Subcutaneous adipose tissue (tissue), 4 donors: ENCODE data around the gene MEAF6. TPM values are rescaled to one million over a fixed set of nuclear protein-coding genes. Genes with fewer than 3 reads are reported as not detected.

Source experiments
- small RNA-seq: library from RNA; depleted of rRNA; stranded (forward); fragments of <200 nt; gene quantifications from one replicate; pipeline ENCODE3, GENCODE V24; 2016
- total RNA-seq, 4 donors: library from RNA; depleted of rRNA; stranded (reverse); fragments of >200 nt; gene quantifications; one replicate each; pipeline ENCODE4 v1.1.0, GENCODE V29; 2016
- TF ChIP-seq, protein P1 (sequence below): fragments of 450-650 bp; IDR thresholded peaks from one replicate; pipeline ENCODE4 v1.5.1; 2016; ENCODE audit warnings: low read depth, mild to moderate bottlenecking, control low read depth, antibody characterized with exemption, moderate library complexity

MEAF6 gene
- total RNA-seq, 4 donors from 2014 or later = 48.3 to 60.8 (median 56.1) TPM

- TF ChIP-seq, protein P1, sequence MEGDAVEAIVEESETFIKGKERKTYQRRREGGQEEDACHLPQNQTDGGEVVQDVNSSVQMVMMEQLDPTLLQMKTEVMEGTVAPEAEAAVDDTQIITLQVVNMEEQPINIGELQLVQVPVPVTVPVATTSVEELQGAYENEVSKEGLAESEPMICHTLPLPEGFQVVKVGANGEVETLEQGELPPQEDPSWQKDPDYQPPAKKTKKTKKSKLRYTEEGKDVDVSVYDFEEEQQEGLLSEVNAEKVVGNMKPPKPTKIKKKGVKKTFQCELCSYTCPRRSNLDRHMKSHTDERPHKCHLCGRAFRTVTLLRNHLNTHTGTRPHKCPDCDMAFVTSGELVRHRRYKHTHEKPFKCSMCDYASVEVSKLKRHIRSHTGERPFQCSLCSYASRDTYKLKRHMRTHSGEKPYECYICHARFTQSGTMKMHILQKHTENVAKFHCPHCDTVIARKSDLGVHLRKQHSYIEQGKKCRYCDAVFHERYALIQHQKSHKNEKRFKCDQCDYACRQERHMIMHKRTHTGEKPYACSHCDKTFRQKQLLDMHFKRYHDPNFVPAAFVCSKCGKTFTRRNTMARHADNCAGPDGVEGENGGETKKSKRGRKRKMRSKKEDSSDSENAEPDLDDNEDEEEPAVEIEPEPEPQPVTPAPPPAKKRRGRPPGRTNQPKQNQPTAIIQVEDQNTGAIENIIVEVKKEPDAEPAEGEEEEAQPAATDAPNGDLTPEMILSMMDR = no peak
Observed at GRCh38 chr1:37448185-37448584, 66.4 kb downstream of the MEAF6 start.

- TF ChIP-seq, protein P1 = no peak
Observed at GRCh38 chr1:37446874-37447273, 67.7 kb downstream of the MEAF6 start.

GRCh38 chr1:37442644-37443043 lies 71.9 kb downstream of the MEAF6 start:
- TF ChIP-seq, protein P1 = no peak

Small RNA genes lying within 50 kb of the gene (small RNA-seq; reads per million reads assigned to genes)
- gene AL034379.1 (not detected), gene MIR5581 (not detected)

Other genes with a start within 250 kb of the MEAF6 start
- 10 to 100 TPM in 1 of 4 donors, 1 to 10 TPM in 3; 3.2 to 17.3 (median 5.3) TPM for gene ZC3H12A, start 40.2 kb downstream of the MEAF6 start, total RNA-seq
- gene SNIP1, start 39.5 kb upstream of the MEAF6 start, total RNA-seq = 10 to 100 TPM in 3 of 4 donors, 1 to 10 TPM in 1; 9.8 to 18.1 (median 13.7) TPM
- gene DNALI1, start 42.2 kb upstream of the MEAF6 start, total RNA-seq = 1 to 10 TPM; 1.3 to 4.2 (median 2.6) TPM
- 10 to 100 TPM; 24.7 to 63.9 (median 36.9) TPM for gene GNL2, start 81.2 kb upstream of the MEAF6 start, total RNA-seq
- 1 to 10 TPM in 2 of 4 donors, not detected in 2; 1.5 to 9.9 TPM for gene RSPO1, start 120.1 kb upstream of the MEAF6 start, total RNA-seq
- gene CDCA8, start 177.8 kb upstream of the MEAF6 start, total RNA-seq = 1 to 10 TPM in 2 of 4 donors, under 1 TPM in 2; 0.57 to 1.3 (median 0.89) TPM